HEK293 (cell line): ENCODE data around the gene PLEKHA7.

Experiments
- CTCF ChIA-PET: fragments of 350-600 bp; formaldehyde crosslinking; extraction: SDS; loops from one replicate; lab custom pipeline; 2021; ENCODE audit warnings: antibody characterized with exemption; lab: Yijun Ruan, JAX
- POLR2A ChIA-PET: fragments of 300-600 bp; formaldehyde crosslinking; extraction: SDS; loops from one replicate; lab custom pipeline; 2020; ENCODE audit warnings: antibody characterized with exemption, inconsistent platforms; lab: Yijun Ruan, JAX
- H3K27ac ChIP-seq: fragments of 200-500 bp; sonication (Bioruptor generic); 2 replicates; pipeline ENCODE4 v1.5.1; 2014; ENCODE audit warnings: low read depth, low read length, control low read depth, inconsistent platforms; ENCODE audit errors: extremely low read depth
- H3K36me3 ChIP-seq, 2 experiments: fragments of 200-500 bp in 1 of 2; sonication (Bioruptor generic) in 1 of 2; 1 replicate in 1 of 2; 2 replicates in 1 of 2; pipeline ENCODE4 v1.5.1; 2014 to 2017; ENCODE audit warnings: inconsistent platforms in 2 of 2, low read length in 2 of 2; ENCODE audit not compliant: control insufficient read depth in 2 of 2, insufficient read depth in 1 of 2
- H3K4me1 ChIP-seq: fragments of 200-500 bp; sonication (Bioruptor generic); 2 replicates; pipeline ENCODE4 v1.5.1; 2014; ENCODE audit warnings: mild to moderate bottlenecking, low read length, inconsistent platforms; ENCODE audit not compliant: control insufficient read depth, insufficient read depth
- H3K4me3 ChIP-seq: 2 replicates; pipeline ENCODE4 v1.5.1; 2011; ENCODE audit warnings: low read depth, mild to moderate bottlenecking, control low read depth, low read length, moderate library complexity
- H3K9me3 ChIP-seq: fragments of 200-500 bp; sonication (Bioruptor generic); 2 replicates; pipeline ENCODE4 v1.5.1; 2014; ENCODE audit warnings: low read depth, low read length, inconsistent platforms; ENCODE audit not compliant: control insufficient read depth, insufficient read depth
- BCL11B ChIP-seq: fragments of 450-650 bp; formaldehyde crosslinking; IDR thresholded peaks from 2 replicates; pipeline ENCODE4 v1.5.1; 2016; ENCODE audit warnings: low read depth, missing biosample characterization, missing genetic modification characterization
- EGR2 ChIP-seq: fragments of 450-650 bp; formaldehyde crosslinking; IDR thresholded peaks from 2 replicates; pipeline ENCODE4 v1.5.1; 2016; ENCODE audit warnings: low read depth, missing biosample characterization, missing genetic modification characterization
- GFI1B ChIP-seq: fragments of 450-650 bp; formaldehyde crosslinking; IDR thresholded peaks from 2 replicates; pipeline ENCODE4 v1.5.1; 2016; ENCODE audit warnings: missing biosample characterization, missing genetic modification characterization
- IKZF3 ChIP-seq: fragments of 450-650 bp; IDR thresholded peaks from 2 replicates; pipeline ENCODE4 v1.5.0; 2018; ENCODE audit warnings: missing biosample characterization, mild to moderate bottlenecking, missing genetic modification characterization, moderate library complexity
- KLF10 ChIP-seq: fragments of 450-650 bp; IDR thresholded peaks from 2 replicates; pipeline ENCODE4 v1.5.1; 2018; ENCODE audit warnings: missing biosample characterization, mild to moderate bottlenecking, missing genetic modification characterization
- KLF8 ChIP-seq: fragments of 450-650 bp; formaldehyde crosslinking; IDR thresholded peaks from 2 replicates; pipeline ENCODE4 v1.5.1; 2016; ENCODE audit warnings: missing biosample characterization, missing genetic modification characterization
- TCF7L2 ChIP-seq: IDR thresholded peaks from 2 replicates; pipeline ENCODE4 v1.6.1; 2011; ENCODE audit warnings: low read depth, mild to moderate bottlenecking, inconsistent platforms, low read length, moderate library complexity, borderline replicate concordance
- ZIC2 ChIP-seq: fragments of 450-650 bp; formaldehyde crosslinking; IDR thresholded peaks from 2 replicates; pipeline ENCODE4 v1.5.1; 2016; ENCODE audit warnings: missing biosample characterization, missing genetic modification characterization
- ZNF311 ChIP-seq: fragments of 450-650 bp; formaldehyde crosslinking; IDR thresholded peaks from 2 replicates; pipeline ENCODE4 v1.5.1; 2017; ENCODE audit warnings: missing biosample characterization, missing genetic modification characterization, borderline replicate concordance
- ZNF473 ChIP-seq: fragments of 450-650 bp; formaldehyde crosslinking; IDR thresholded peaks from 2 replicates; pipeline ENCODE4 v1.5.1; 2017; ENCODE audit warnings: missing biosample characterization, missing genetic modification characterization
- ZNF629 ChIP-seq: fragments of 450-650 bp; formaldehyde crosslinking; IDR thresholded peaks from 2 replicates; pipeline ENCODE4 v1.5.1; 2017; ENCODE audit warnings: missing biosample characterization, missing genetic modification characterization
- ZNF776 ChIP-seq: fragments of 450-650 bp; formaldehyde crosslinking; IDR thresholded peaks from 2 replicates; pipeline ENCODE4 v1.5.0; 2017; ENCODE audit warnings: missing biosample characterization, missing genetic modification characterization, borderline replicate concordance
- ZXDB ChIP-seq: fragments of 450-650 bp; formaldehyde crosslinking; IDR thresholded peaks from 2 replicates; pipeline ENCODE4 v1.5.1; 2016; ENCODE audit warnings: missing biosample characterization, missing genetic modification characterization
- TF ChIP-seq, protein P1 (sequence below): fragments of 450-650 bp; formaldehyde crosslinking; IDR thresholded peaks from 2 replicates; pipeline ENCODE4 v1.5.1; 2017; ENCODE audit warnings: missing biosample characterization, missing genetic modification characterization
- TF ChIP-seq, protein P2 (sequence below): fragments of 450-650 bp; formaldehyde crosslinking; IDR thresholded peaks from 2 replicates; pipeline ENCODE4 v1.5.1; 2017; ENCODE audit warnings: missing biosample characterization, missing genetic modification characterization
- TF ChIP-seq, protein P3 (sequence below): fragments of 450-650 bp; formaldehyde crosslinking; IDR thresholded peaks from 2 replicates; pipeline ENCODE4 v1.5.1; 2016; ENCODE audit warnings: missing biosample characterization, missing genetic modification characterization
- TF ChIP-seq, protein P4 (sequence below): fragments of 450-650 bp; formaldehyde crosslinking; IDR thresholded peaks from 2 replicates; pipeline ENCODE4 v1.5.1; 2016; ENCODE audit warnings: missing biosample characterization, missing genetic modification characterization
- TF ChIP-seq, protein P5 (sequence below): fragments of 450-650 bp; formaldehyde crosslinking; IDR thresholded peaks from 2 replicates; pipeline ENCODE4 v1.5.1; 2016; ENCODE audit warnings: missing biosample characterization, missing genetic modification characterization

Gene PLEKHA7

DNA sequence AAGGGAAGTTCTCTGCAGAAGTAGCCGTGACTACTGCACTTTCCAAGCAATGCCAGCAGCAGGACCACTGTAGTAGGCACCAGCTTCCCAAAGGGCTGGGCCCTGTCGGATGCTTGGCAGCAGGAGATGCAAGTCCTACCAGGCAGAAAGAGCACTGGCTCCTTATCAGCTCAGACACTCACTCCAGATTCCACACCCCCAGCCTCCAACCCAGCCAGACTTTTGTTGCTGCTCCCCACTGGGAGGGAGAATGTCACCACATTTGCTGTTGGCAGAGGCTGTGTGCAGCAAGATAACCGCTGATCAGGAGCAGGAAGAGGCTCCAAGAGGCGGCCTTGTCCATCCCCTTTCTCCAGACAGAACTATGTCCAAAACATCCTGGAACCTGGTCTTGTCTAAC, 157.0 kb downstream of the PLEKHA7 start:
- no peaks in the 10 kb centered on the region for H3K4me1 ChIP-seq
- CTCF ChIA-PET, result interaction anchor here (1.2 to 1.7 kb wide), 3 partner anchors 26 to 72 kb away, joined by 3 to 4 read pairs (median 3); no protein-coding TSS in a partner anchor
- H3K9me3 ChIP-seq, result no peaks in the 10 kb centered on the region
- H3K36me3 ChIP-seq, result peaks cover 0 to 23% of the 10 kb centered on the region in 2 experiments; a peak in 1 of 3 replicates
- POLR2A ChIA-PET, result interaction anchor here (0.5 kb wide), 1 partner anchor 220 kb away, joined by 3 read pairs; the partner anchor contains the start of gene RPS13
- peak; percentile 23; the same call in 1 of the 2 replicates for TF ChIP-seq ZIC2
- no peak for TF ChIP-seq KLF10 (tag by site-specific recombination)
- H3K27ac ChIP-seq, result no peak overlapping the region
- H3K4me3 ChIP-seq, result no peak overlapping the region

DNA sequence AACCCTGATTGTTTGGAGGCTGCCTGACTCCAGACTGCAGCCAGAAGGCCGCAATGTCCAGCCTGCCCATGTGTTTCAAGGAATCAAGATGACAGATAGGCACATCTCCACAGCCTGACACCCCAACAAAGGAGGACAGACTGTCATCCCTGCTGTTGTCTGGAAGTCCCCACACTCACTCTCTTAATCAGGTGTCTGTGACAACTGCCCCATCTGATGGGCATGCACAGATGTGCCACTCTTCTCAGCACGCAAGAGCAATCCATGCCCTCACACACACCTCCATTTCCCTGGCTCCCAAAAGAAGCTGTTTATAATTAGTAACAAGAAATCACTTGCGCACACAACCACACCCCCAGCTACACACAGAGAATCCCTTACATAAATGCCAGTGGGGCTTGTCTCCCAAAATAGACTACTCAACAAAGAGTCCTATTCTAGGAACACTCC, 158.2 kb downstream of the PLEKHA7 start:
- Histone ChIP-seq H3K9me3 (no peaks in the 10 kb centered on the region), H3K36me3 (peaks cover 0 to 29% of the 10 kb centered on the region in 2 experiments; a peak in 1 of 3 replicates), H3K4me1 (no peaks in the 10 kb centered on the region), H3K4me3 (no peak overlapping the region), H3K27ac (no peak overlapping the region)
- POLR2A ChIA-PET, result no interaction called here
- CTCF ChIA-PET, result interaction anchor here (0.6 to 1.7 kb wide), 3 partner anchors 36 to 310 kb away, joined by 3 to 5 read pairs (median 4); no protein-coding TSS in a partner anchor
- TF ChIP-seq, protein P1, sequence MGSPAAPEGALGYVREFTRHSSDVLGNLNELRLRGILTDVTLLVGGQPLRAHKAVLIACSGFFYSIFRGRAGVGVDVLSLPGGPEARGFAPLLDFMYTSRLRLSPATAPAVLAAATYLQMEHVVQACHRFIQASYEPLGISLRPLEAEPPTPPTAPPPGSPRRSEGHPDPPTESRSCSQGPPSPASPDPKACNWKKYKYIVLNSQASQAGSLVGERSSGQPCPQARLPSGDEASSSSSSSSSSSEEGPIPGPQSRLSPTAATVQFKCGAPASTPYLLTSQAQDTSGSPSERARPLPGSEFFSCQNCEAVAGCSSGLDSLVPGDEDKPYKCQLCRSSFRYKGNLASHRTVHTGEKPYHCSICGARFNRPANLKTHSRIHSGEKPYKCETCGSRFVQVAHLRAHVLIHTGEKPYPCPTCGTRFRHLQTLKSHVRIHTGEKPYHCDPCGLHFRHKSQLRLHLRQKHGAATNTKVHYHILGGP (tag by site-specific recombination), result no peak
- TF ChIP-seq, protein P2, sequence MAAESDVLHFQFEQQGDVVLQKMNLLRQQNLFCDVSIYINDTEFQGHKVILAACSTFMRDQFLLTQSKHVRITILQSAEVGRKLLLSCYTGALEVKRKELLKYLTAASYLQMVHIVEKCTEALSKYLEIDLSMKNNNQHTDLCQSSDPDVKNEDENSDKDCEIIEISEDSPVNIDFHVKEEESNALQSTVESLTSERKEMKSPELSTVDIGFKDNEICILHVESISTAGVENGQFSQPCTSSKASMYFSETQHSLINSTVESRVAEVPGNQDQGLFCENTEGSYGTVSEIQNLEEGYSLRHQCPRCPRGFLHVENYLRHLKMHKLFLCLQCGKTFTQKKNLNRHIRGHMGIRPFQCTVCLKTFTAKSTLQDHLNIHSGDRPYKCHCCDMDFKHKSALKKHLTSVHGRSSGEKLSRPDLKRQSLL (tag by site-specific recombination), result no peak
- TF ChIP-seq, protein P3, sequence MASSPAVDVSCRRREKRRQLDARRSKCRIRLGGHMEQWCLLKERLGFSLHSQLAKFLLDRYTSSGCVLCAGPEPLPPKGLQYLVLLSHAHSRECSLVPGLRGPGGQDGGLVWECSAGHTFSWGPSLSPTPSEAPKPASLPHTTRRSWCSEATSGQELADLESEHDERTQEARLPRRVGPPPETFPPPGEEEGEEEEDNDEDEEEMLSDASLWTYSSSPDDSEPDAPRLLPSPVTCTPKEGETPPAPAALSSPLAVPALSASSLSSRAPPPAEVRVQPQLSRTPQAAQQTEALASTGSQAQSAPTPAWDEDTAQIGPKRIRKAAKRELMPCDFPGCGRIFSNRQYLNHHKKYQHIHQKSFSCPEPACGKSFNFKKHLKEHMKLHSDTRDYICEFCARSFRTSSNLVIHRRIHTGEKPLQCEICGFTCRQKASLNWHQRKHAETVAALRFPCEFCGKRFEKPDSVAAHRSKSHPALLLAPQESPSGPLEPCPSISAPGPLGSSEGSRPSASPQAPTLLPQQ (tag by site-specific recombination), result no peak
- TF ChIP-seq ZNF776 (tag by site-specific recombination), result no peak

DNA sequence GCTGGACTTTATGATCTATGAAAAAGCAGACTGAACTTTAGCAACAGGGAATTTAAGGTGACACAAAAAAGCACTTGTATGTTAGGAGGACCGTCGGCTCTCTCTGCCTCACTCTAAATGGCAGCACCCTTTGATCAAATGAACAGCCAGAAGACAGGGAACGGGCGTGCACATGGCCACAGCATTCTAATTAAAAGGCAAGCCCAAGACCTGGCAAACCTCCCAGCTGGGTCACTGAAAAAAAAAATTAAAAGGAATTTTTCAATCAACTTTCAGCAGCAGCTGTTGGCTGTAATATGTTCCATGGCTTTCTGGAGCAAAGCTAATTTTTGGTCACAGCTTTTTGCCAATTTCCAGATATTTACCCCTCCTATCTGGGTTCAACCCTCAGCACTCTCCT, 159.2 kb downstream of the PLEKHA7 start:
- ChIA-PET POLR2A (interaction anchor here (1.5 kb wide), 1 partner anchor 9 kb away, joined by 3 read pairs; no protein-coding TSS in a partner anchor), CTCF (no interaction called here)
- no peak for TF ChIP-seq ZNF629 (tag by site-specific recombination)
- no peak for TF ChIP-seq GFI1B (tag by site-specific recombination)
- no peak for TF ChIP-seq TCF7L2
- no peak for TF ChIP-seq ZNF473 (tag by site-specific recombination)
- TF ChIP-seq BCL11B, result no peak
- no peak for TF ChIP-seq ZXDB (tag by site-specific recombination)
- no peaks in the 10 kb centered on the region for H3K4me1 ChIP-seq
- no peak overlapping the region for H3K4me3 ChIP-seq
- peaks cover 0 to 40% of the 10 kb centered on the region in 2 experiments; a peak in 1 of 3 replicates for H3K36me3 ChIP-seq
- no peaks in the 10 kb centered on the region for H3K9me3 ChIP-seq
- H3K27ac ChIP-seq, result no peak overlapping the region

DNA sequence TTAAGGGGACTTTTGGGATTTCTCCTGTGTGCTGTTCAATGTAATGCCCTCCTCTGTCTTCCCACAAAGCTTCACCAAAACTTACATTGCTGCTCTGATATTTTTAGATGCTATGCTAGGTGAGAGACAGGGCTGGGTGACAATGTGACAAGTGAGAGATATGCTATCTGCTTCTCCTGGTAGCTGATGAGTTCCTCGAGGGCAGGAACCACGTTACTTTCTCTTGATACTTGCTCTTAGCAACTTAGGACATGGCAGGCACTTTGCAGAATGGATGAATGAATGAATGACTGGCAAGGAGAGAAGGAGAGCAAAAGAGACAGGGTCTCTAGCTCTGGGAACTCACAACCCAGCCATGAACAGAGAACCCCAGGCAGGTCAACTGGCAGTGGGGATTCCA, 160.4 kb downstream of the PLEKHA7 start:
- Histone ChIP-seq H3K27ac (no peak overlapping the region), H3K4me3 (no peak overlapping the region), H3K36me3 (peaks cover 0 to 46% of the 10 kb centered on the region in 2 experiments; a peak in 1 of 3 replicates), H3K9me3 (no peaks in the 10 kb centered on the region), H3K4me1 (no peaks in the 10 kb centered on the region)
- ChIA-PET POLR2A (interaction anchor here (1.5 kb wide), 1 partner anchor 10 kb away, joined by 3 read pairs; no protein-coding TSS in a partner anchor), CTCF (no interaction called here)
- TF ChIP-seq KLF8 (no peak), EGR2 (tag by site-specific recombination) (no peak), ZNF311 (no peak), IKZF3 (tag by site-specific recombination) (no peak)
- TF ChIP-seq, protein P4, sequence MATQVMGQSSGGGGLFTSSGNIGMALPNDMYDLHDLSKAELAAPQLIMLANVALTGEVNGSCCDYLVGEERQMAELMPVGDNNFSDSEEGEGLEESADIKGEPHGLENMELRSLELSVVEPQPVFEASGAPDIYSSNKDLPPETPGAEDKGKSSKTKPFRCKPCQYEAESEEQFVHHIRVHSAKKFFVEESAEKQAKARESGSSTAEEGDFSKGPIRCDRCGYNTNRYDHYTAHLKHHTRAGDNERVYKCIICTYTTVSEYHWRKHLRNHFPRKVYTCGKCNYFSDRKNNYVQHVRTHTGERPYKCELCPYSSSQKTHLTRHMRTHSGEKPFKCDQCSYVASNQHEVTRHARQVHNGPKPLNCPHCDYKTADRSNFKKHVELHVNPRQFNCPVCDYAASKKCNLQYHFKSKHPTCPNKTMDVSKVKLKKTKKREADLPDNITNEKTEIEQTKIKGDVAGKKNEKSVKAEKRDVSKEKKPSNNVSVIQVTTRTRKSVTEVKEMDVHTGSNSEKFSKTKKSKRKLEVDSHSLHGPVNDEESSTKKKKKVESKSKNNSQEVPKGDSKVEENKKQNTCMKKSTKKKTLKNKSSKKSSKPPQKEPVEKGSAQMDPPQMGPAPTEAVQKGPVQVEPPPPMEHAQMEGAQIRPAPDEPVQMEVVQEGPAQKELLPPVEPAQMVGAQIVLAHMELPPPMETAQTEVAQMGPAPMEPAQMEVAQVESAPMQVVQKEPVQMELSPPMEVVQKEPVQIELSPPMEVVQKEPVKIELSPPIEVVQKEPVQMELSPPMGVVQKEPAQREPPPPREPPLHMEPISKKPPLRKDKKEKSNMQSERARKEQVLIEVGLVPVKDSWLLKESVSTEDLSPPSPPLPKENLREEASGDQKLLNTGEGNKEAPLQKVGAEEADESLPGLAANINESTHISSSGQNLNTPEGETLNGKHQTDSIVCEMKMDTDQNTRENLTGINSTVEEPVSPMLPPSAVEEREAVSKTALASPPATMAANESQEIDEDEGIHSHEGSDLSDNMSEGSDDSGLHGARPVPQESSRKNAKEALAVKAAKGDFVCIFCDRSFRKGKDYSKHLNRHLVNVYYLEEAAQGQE (tag by site-specific recombination), result no peak
- TF ChIP-seq, protein P5, sequence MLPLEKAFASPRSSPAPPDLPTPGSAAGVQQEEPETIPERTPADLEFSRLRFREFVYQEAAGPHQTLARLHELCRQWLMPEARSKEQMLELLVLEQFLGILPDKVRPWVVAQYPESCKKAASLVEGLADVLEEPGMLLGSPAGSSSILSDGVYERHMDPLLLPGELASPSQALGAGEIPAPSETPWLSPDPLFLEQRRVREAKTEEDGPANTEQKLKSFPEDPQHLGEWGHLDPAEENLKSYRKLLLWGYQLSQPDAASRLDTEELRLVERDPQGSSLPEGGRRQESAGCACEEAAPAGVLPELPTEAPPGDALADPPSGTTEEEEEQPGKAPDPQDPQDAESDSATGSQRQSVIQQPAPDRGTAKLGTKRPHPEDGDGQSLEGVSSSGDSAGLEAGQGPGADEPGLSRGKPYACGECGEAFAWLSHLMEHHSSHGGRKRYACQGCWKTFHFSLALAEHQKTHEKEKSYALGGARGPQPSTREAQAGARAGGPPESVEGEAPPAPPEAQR (tag by site-specific recombination), result no peak
